Loucy (cell line): ENCODE measurements around the gene ZDHHC8.

ENCODE experiments used
- CTCF ChIP-seq: fragments of 200-600 bp; sonication (generic); conservative IDR thresholded peaks from 2 replicates; pipeline ENCODE4 v1.5.1; 2014; ENCODE audit warnings: mild to moderate bottlenecking, antibody characterized with exemption, low read length
- EZH2phosphoT487 ChIP-seq: fragments of 200-600 bp; IDR thresholded peaks from 2 replicates; pipeline ENCODE4 v1.6.1; 2018; ENCODE audit warnings: antibody characterized with exemption, mild to moderate bottlenecking, moderate library complexity, borderline replicate concordance

GRCh38 chr22:20116951-20117632, 14.5 kb upstream of the ZDHHC8 start, which contains the start of gene TRMT2A:
- TF ChIP-seq EZH2phosphoT487 (no peak), CTCF (peak; percentile 42)
